ENCODE data around the gene NANP. TPM values are rescaled to one million over a fixed set of nuclear protein-coding genes. Genes with fewer than 3 reads are reported as not detected.
A peak's percentile ranks its signal among the peaks of the same experiment; 100 is the strongest.

The NANP gene
- total and polyA plus RNA-seq, 2 of the 13 experiments (the other 11 are each of a cell fraction or from before 2014, with no cell fraction given), result 8.9 to 21.5 TPM

DNA sequence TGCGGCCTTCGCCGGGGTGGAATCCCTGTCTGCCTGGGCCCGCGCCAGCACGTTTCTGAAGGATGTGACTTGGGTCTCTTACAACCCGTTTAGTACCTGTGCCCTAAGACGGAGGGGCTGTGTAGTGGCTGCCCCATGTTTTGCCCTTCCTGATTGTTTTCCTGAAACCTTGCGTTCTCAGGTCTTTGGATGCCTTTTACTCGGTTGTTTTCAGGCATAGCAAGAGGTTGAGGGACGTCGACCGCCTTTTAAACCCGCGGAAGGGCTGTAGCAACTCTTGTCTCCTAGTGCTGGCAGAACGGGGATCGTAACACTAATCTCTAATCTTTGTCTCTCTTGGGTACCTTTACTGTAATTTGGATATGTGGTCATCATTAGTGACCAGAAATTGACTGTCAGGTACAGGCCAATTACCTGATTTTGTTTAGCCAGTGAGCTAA, 706 bp upstream of the NANP start (continued):
- TF ChIP-seq, protein P1, sequence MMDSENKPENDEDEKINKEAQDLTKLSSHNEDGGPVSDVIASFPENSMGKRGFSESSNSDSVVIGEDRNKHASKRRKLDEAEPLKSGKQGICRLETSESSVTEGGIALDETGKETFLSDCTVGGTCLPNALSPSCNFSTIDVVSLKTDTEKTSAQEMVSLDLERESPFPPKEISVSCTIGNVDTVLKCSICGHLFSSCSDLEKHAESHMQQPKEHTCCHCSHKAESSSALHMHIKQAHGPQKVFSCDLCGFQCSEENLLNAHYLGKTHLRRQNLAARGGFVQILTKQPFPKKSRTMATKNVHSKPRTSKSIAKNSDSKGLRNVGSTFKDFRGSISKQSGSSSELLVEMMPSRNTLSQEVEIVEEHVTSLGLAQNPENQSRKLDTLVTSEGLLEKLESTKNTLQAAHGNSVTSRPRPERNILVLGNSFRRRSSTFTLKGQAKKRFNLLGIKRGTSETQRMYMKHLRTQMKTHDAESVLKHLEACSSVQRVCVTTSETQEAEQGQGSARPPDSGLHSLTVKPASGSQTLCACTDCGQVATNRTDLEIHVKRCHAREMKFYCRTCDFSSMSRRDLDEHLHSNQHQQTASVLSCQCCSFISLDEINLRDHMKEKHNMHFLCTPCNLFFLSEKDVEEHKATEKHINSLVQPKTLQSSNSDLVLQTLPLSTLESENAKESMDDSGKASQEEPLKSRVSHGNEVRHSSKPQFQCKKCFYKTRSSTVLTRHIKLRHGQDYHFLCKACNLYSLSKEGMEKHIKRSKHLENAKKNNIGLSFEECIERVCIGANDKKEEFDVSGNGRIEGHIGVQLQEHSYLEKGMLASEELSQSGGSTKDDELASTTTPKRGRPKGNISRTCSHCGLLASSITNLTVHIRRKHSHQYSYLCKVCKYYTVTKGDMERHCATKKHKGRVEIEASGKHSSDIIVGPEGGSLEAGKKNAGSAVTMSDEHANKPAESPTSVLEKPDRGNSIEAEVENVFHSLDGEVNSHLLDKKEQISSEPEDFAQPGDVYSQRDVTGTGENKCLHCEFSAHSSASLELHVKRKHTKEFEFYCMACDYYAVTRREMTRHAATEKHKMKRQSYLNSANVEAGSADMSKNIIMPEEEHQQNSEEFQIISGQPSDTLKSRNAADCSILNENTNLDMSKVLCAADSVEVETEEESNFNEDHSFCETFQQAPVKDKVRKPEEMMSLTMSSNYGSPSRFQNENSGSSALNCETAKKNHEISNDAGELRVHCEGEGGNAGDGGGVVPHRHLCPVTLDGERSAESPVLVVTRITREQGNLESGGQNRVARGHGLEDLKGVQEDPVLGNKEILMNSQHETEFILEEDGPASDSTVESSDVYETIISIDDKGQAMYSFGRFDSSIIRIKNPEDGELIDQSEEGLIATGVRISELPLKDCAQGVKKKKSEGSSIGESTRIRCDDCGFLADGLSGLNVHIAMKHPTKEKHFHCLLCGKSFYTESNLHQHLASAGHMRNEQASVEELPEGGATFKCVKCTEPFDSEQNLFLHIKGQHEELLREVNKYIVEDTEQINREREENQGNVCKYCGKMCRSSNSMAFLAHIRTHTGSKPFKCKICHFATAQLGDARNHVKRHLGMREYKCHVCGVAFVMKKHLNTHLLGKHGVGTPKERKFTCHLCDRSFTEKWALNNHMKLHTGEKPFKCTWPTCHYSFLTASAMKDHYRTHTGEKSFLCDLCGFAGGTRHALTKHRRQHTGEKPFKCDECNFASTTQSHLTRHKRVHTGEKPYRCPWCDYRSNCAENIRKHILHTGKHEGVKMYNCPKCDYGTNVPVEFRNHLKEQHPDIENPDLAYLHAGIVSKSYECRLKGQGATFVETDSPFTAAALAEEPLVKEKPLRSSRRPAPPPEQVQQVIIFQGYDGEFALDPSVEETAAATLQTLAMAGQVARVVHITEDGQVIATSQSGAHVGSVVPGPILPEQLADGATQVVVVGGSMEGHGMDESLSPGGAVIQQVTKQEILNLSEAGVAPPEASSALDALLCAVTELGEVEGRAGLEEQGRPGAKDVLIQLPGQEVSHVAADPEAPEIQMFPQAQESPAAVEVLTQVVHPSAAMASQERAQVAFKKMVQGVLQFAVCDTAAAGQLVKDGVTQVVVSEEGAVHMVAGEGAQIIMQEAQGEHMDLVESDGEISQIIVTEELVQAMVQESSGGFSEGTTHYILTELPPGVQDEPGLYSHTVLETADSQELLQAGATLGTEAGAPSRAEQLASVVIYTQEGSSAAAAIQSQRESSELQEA (CRISPR knock-in tag; IDR thresholded peaks at IDR 0.05; ENCODE audit: not compliant biosample characterization), result no peak
- TF ChIP-seq ZNF850 (CRISPR knock-in tag; conservative IDR thresholded peaks at IDR 0.05), result no peak
- TF ChIP-seq ZNF724P (CRISPR knock-in tag; IDR thresholded peaks at IDR 0.05; ENCODE audit: borderline replicate concordance), result no peak; the same call in 1 of the 2 replicates
- TF ChIP-seq ZSCAN12 (CRISPR knock-in tag; IDR thresholded peaks at IDR 0.05), result no peak
- TF ChIP-seq ZNF230 (CRISPR knock-in tag; IDR thresholded peaks at IDR 0.05), result peak; percentile 34
- TF ChIP-seq, protein P2, sequence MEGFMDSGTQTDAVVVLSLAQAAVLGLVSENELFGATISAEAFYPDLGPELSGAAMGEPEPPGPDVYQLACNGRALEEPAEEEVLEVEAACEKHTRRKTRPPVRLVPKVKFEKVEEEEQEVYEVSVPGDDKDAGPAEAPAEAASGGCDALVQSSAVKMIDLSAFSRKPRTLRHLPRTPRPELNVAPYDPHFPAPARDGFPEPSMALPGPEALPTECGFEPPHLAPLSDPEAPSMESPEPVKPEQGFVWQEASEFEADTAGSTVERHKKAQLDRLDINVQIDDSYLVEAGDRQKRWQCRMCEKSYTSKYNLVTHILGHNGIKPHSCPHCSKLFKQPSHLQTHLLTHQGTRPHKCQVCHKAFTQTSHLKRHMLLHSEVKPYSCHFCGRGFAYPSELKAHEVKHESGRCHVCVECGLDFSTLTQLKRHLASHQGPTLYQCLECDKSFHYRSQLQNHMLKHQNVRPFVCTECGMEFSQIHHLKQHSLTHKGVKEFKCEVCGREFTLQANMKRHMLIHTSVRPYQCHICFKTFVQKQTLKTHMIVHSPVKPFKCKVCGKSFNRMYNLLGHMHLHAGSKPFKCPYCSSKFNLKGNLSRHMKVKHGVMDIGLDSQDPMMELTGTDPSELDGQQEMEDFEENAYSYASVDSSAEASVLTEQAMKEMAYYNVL (CRISPR knock-in tag; IDR thresholded peaks at IDR 0.05; ENCODE audit: borderline replicate concordance), result 0 out of 2 replicates have a peak, but pooled peaks have one; percentile 36
- TF ChIP-seq, protein P3, sequence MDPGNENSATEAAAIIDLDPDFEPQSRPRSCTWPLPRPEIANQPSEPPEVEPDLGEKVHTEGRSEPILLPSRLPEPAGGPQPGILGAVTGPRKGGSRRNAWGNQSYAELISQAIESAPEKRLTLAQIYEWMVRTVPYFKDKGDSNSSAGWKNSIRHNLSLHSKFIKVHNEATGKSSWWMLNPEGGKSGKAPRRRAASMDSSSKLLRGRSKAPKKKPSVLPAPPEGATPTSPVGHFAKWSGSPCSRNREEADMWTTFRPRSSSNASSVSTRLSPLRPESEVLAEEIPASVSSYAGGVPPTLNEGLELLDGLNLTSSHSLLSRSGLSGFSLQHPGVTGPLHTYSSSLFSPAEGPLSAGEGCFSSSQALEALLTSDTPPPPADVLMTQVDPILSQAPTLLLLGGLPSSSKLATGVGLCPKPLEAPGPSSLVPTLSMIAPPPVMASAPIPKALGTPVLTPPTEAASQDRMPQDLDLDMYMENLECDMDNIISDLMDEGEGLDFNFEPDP (CRISPR knock-in tag; conservative IDR thresholded peaks at IDR 0.05), result peak; percentile 99
- TF ChIP-seq, protein P4, sequence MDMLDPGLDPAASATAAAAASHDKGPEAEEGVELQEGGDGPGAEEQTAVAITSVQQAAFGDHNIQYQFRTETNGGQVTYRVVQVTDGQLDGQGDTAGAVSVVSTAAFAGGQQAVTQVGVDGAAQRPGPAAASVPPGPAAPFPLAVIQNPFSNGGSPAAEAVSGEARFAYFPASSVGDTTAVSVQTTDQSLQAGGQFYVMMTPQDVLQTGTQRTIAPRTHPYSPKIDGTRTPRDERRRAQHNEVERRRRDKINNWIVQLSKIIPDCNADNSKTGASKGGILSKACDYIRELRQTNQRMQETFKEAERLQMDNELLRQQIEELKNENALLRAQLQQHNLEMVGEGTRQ (IDR thresholded peaks at IDR 0.05; ENCODE audit: low read depth, low read length), result no peak
- TF ChIP-seq, protein P4 (CRISPR knock-in tag; IDR thresholded peaks at IDR 0.05; ENCODE audit: borderline replicate concordance), result no peak; the same call in 1 of the 2 replicates
- TF ChIP-seq KLF11 (CRISPR knock-in tag; IDR thresholded peaks at IDR 0.05), result peak; percentile 3
- TF ChIP-seq ZNF546 (CRISPR knock-in tag; conservative IDR thresholded peaks at IDR 0.05), result no peak
- TF ChIP-seq ZNF354B (CRISPR knock-in tag; IDR thresholded peaks at IDR 0.05), result no peak
- TF ChIP-seq ZNF619 (CRISPR knock-in tag; IDR thresholded peaks at IDR 0.05), result 0 out of 2 replicates have a peak, but pooled peaks have one; percentile 20
- TF ChIP-seq ELF1 (CRISPR knock-in tag; IDR thresholded peaks at IDR 0.05), result no peak

Measured in HepG2 (cell line).